Sigmoid colon (tissue), 7 donors: ENCODE measurements around the gene MUC5B. TPM values are rescaled to one million over a fixed set of nuclear protein-coding genes. Genes with fewer than 3 reads are reported as not detected.

ENCODE experiments used
- DNase-seq: peaks from one replicate; pipeline ENCODE4 v3.0.0-alpha.2; 2019
- H3K27ac ChIP-seq, 4 donors: fragments of 200-600 bp; sonication (generic); one replicate each; pipeline ENCODE4 v1.5.1; 2016 to 2019; ENCODE audit warnings: mild to moderate bottlenecking in 1 of 4
- H3K27me3 ChIP-seq, 3 donors: fragments of 200-600 bp; sonication (generic); one replicate each; pipeline ENCODE4 v1.5.1; 2019; ENCODE audit warnings: mild to moderate bottlenecking in 1 of 3
- H3K36me3 ChIP-seq, 4 donors: fragments of 200-600 bp; sonication (generic); one replicate each; pipeline ENCODE4 v1.5.1; 2016 to 2019
- H3K4me1 ChIP-seq, 4 donors: fragments of 200-600 bp; sonication (generic); one replicate each; pipeline ENCODE4 v1.5.1; 2017 to 2019
- H3K4me3 ChIP-seq, 4 donors: fragments of 200-600 bp; sonication (generic); one replicate each; pipeline ENCODE4 v1.5.1; 2017 to 2019; ENCODE audit warnings: mild to moderate bottlenecking in 2 of 4, moderate library complexity in 1 of 4
- H3K9me3 ChIP-seq, 4 donors: fragments of 200-600 bp in 3 of 4; sonication (generic) in 3 of 4; one replicate each; pipeline versions ENCODE4 v1.5.1 to v1.6.1; 2013 to 2019
- CTCF ChIP-seq, 4 experiments: fragments of 450-650 bp in 3 of 4; fragments of 200-600 bp in 1 of 4; IDR thresholded peaks; one replicate each; pipeline ENCODE4 v1.5.1; 2016 to 2019; ENCODE audit warnings: antibody characterized with exemption in 4 of 4, mild to moderate bottlenecking in 3 of 4, moderate library complexity in 2 of 4
- EP300 ChIP-seq, 4 donors: sonication (generic); formaldehyde crosslinking; IDR thresholded peaks; one replicate each; pipeline ENCODE4 v1.6.1; 2017; ENCODE audit warnings: antibody characterized with exemption in 4 of 4
- POLR2A ChIP-seq, 2 donors: fragments of 450-650 bp; IDR thresholded peaks; one replicate each; pipeline ENCODE4 v1.6.1; 2016; ENCODE audit warnings: antibody characterized with exemption in 2 of 2, mild to moderate bottlenecking in 2 of 2, moderate library complexity in 2 of 2
- POLR2AphosphoS5 ChIP-seq, 4 donors: sonication (generic); formaldehyde crosslinking; IDR thresholded peaks; one replicate each; pipeline ENCODE4 v1.6.1; 2017; ENCODE audit warnings: antibody characterized with exemption in 4 of 4
- WGBS, 2 donors: extraction: QIAGEN DNeasy Blood & Tissue Kit; methylation state at CpG; one replicate each; pipeline ENCODE4 v1.1.7; 2013; 5-methylcytosine and 5-hydroxymethylcytosine counted together
- intact Hi-C: fragments of 100-400 bp; cut with DNase I; formaldehyde crosslinking; loops from one replicate; pipeline ENCODE4 v1.15.1; 2023
- polyA plus RNA-seq, 3 donors: library from polyadenylated mRNA; stranded (reverse); fragments of 200-250 nt; gene quantifications; one replicate each; pipeline ENCODE4 v1.2.3, GENCODE V29; 2013
- total RNA-seq, 4 donors: library from RNA; depleted of rRNA; stranded (reverse); fragments of >200 nt; gene quantifications; one replicate each; pipeline ENCODE4 v1.1.0, GENCODE V29; 2016
- donor health status: healthy with polysubstance abuse.
- donor health status: Bipolar disorder and iron deficiency.
- donor health status: healthy.

MUC5B gene
- total and polyA plus RNA-seq, 7 donors: 0.83 to 131 (median 2.8) TPM; not detected in 3

DNA sequence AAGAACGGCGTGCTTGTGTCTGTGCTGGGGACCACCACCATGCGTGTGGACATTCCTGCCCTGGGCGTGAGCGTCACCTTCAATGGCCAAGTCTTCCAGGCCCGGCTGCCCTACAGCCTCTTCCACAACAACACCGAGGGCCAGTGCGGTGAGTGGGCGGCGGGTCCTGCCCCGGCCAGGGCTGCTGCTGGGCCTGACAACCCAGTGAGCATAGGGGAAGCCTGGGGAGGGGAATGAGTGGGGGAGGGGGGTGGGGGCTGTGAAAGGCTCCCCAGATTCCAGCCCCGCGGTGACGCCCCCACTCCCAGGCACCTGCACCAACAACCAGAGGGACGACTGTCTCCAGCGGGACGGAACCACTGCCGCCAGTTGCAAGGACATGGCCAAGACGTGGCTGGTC, 31.9 kb downstream of the MUC5B start:
- no peaks in the 10 kb centered on the region for H3K9me3 ChIP-seq
- no peak overlapping the region for H3K4me3 ChIP-seq
- no peaks in the 10 kb centered on the region for H3K36me3 ChIP-seq
- no peaks in the 10 kb centered on the region for H3K27me3 ChIP-seq
- no peak for DNase-seq
- WGBS, 2 donors: 91 to 94% methylated on average over 19 of the region's 19 CpGs
- H3K27ac ChIP-seq: no peak overlapping the region
- H3K4me1 ChIP-seq: no peaks in the 10 kb centered on the region
- no peak for TF ChIP-seq POLR2AphosphoS5 (IDR thresholded peaks at IDR 0.05)
- no peak for TF ChIP-seq EP300 (IDR thresholded peaks at IDR 0.05)
- no peak for TF ChIP-seq POLR2A (IDR thresholded peaks at IDR 0.05)
- no peak for TF ChIP-seq CTCF (IDR thresholded peaks at IDR 0.05)
- intact Hi-C loops: no loop called here

DNA sequence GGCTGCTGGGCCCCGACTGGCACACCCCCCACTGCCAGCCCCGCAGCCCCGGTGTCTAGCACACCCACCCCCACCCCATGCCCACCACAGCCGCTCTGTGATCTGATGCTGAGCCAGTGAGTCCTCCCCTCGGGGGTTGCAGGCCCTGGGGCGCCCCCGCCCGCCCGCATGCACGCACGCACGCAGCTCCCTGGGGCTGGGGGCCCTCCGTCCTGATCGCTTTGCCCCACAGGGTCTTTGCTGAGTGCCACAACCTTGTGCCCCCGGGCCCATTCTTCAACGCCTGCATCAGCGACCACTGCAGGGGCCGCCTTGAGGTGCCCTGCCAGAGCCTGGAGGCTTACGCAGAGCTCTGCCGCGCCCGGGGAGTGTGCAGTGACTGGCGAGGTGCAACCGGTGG, 32.3 kb downstream of the MUC5B start:
- H3K4me1 ChIP-seq: no peaks in the 10 kb centered on the region
- no peak for DNase-seq
- H3K27ac ChIP-seq: no peak overlapping the region
- WGBS, 2 donors: 89 to 92% methylated on average over 24 of the region's 24 CpGs
- intact Hi-C loops: no loop called here
- no peaks in the 10 kb centered on the region for H3K27me3 ChIP-seq
- H3K36me3 ChIP-seq: no peaks in the 10 kb centered on the region
- TF ChIP-seq EP300 (IDR thresholded peaks at IDR 0.05) (no peak), POLR2A (IDR thresholded peaks at IDR 0.05) (no peak), POLR2AphosphoS5 (IDR thresholded peaks at IDR 0.05) (no peak), CTCF (IDR thresholded peaks at IDR 0.05) (no peak)
- no peak overlapping the region for H3K4me3 ChIP-seq
- H3K9me3 ChIP-seq: no peaks in the 10 kb centered on the region

- H3K36me3 ChIP-seq: no peaks in the 10 kb centered on the region
- no peaks in the 10 kb centered on the region for H3K27me3 ChIP-seq
- WGBS, 2 donors: 59 to 62% methylated on average over 26 of the region's 26 CpGs
- intact Hi-C loops: no loop called here
- no peak overlapping the region for H3K4me3 ChIP-seq
- no peaks in the 10 kb centered on the region for H3K9me3 ChIP-seq
- TF ChIP-seq CTCF (IDR thresholded peaks at IDR 0.05) (no peak), POLR2AphosphoS5 (IDR thresholded peaks at IDR 0.05) (no peak), EP300 (IDR thresholded peaks at IDR 0.05) (no peak), POLR2A (IDR thresholded peaks at IDR 0.05) (no peak)
- peaks cover 0 to under 1% (median 0%) of the 10 kb centered on the region in 4 donors for H3K4me1 ChIP-seq
- H3K27ac ChIP-seq: no peak overlapping the region
- DNase-seq: no peak
These were observed 33.6 kb downstream of the MUC5B start for GRCh38 chr11:1256257-1257045.

DNA sequence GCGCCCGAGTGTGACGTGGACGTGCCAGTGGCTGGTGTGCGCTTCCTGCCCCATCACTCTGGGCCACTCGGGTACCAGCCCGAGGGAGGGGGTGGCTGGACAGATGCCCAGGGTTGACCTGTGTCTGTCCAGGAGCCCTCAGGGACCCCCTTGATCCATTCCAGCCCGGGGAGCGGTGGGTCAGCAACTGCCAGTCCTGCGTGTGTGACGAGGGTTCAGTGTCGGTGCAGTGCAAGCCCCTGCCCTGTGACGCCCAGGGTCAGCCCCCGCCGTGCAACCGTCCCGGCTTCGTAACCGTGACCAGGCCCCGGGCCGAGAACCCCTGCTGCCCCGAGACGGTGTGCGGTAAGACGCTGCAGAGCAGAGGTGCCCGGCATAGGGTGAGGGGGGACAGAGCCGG, 34.5 kb downstream of the MUC5B start:
- no peak for DNase-seq
- Histone ChIP-seq H3K4me3 (no peak overlapping the region), H3K36me3 (no peaks in the 10 kb centered on the region), H3K9me3 (no peaks in the 10 kb centered on the region), H3K4me1 (peaks cover 0 to 9% (median 8%) of the 10 kb centered on the region in 4 donors), H3K27ac (no peak overlapping the region), H3K27me3 (no peaks in the 10 kb centered on the region)
- whole genome bisulfite sequencing, 2 donors: 92 to 96% methylated on average over 27 of the region's 27 CpGs
- TF ChIP-seq POLR2AphosphoS5 (IDR thresholded peaks at IDR 0.05) (no peak), CTCF (IDR thresholded peaks at IDR 0.05) (no peak), EP300 (IDR thresholded peaks at IDR 0.05) (no peak), POLR2A (IDR thresholded peaks at IDR 0.05) (no peak)
- intact Hi-C loops: no loop called here
